IMR-90 (cell line): Measurements from ENCODE around the gene SLC6A11. TPM values are rescaled to one million over a fixed set of nuclear protein-coding genes. Genes with fewer than 3 reads are reported as not detected.

Source experiments
- ATAC-seq: fragments of 200-7000 bp; cut with Tn5 transposase; 2 replicates; pipeline ENCODE4 v1.9.1; 2020; ENCODE audit warnings: low read depth, mild to moderate bottlenecking, moderate library complexity
- BruUV-seq: library from RNA; stranded (reverse); fragments of 400-500 nt; replicated peaks from 2 replicates; lab custom pipeline; 2021; lab: Mats Ljungman, UMichigan
- CTCF ChIA-PET: fragments of 300-600 bp; formaldehyde crosslinking; extraction: SDS; loops from one replicate; lab custom pipeline; 2021; ENCODE audit warnings: antibody characterized with exemption; lab: Yijun Ruan, JAX
- POLR2A ChIA-PET: fragments of 300-600 bp; sonication (Branson Sonifier 250); formaldehyde crosslinking; loops from one replicate; lab custom pipeline; 2022; ENCODE audit warnings: antibody characterized with exemption; ENCODE audit not compliant: unreplicated experiment; lab: Charles Lee
- DNase-seq: peaks from one replicate; pipeline ENCODE4 v3.0.0; 2013
- H2AFZ ChIP-seq: replicated peaks from 2 replicates; pipeline ENCODE3; 2013; ENCODE audit warnings: low read length, mild to moderate bottlenecking; ENCODE audit not compliant: poor library complexity
- H2AK5ac ChIP-seq: 2 replicates; pipeline ENCODE4 v1.6.1; 2013; ENCODE audit warnings: low read depth, low read length, inconsistent platforms
- H2AK9ac ChIP-seq: replicated peaks from 2 replicates; pipeline ENCODE3; 2013; ENCODE audit warnings: mild to moderate bottlenecking, low read depth, low read length, moderate library complexity; ENCODE audit not compliant: poor library complexity
- H2BK120ac ChIP-seq: 2 replicates; pipeline ENCODE4 v1.6.1; 2013; ENCODE audit warnings: low read depth, low read length, inconsistent platforms
- H2BK15ac ChIP-seq: 3 replicates; pipeline ENCODE4 v1.6.1; 2013; ENCODE audit warnings: low read depth, low read length, inconsistent platforms
- H2BK20ac ChIP-seq: 2 replicates; pipeline ENCODE4 v1.6.1; 2013; ENCODE audit warnings: low read depth, mild to moderate bottlenecking, inconsistent platforms, low read length, moderate library complexity
- H2BK5ac ChIP-seq: 2 replicates; pipeline ENCODE4 v1.6.1; 2013; ENCODE audit warnings: mild to moderate bottlenecking, low read depth, low read length, inconsistent platforms; ENCODE audit not compliant: poor library complexity, severe bottlenecking
- H3K14ac ChIP-seq: replicated peaks from 2 replicates; pipeline ENCODE4 v1.6.1; 2013; ENCODE audit warnings: low read depth, low read length, inconsistent platforms
- H3K18ac ChIP-seq: 2 replicates; pipeline ENCODE4 v1.6.1; 2013; ENCODE audit warnings: low read depth, low read length, control low read depth
- H3K23ac ChIP-seq: 2 replicates; pipeline ENCODE4 v1.6.1; 2013; ENCODE audit warnings: low read depth, low read length, inconsistent platforms
- H3K27ac ChIP-seq: 2 replicates; pipeline ENCODE4 v1.5.1; 2013; ENCODE audit warnings: mild to moderate bottlenecking, control low read depth, low read length; ENCODE audit not compliant: insufficient read depth
- H3K27me3 ChIP-seq: 2 replicates; pipeline ENCODE4 v1.6.1; 2013; ENCODE audit warnings: low read length; ENCODE audit not compliant: control insufficient read depth, insufficient read depth
- H3K36me3 ChIP-seq: 2 replicates; pipeline ENCODE4 v1.6.1; 2013; ENCODE audit warnings: low read length, mixed read lengths; ENCODE audit not compliant: control insufficient read depth, insufficient read depth
- H3K4ac ChIP-seq: 2 replicates; pipeline ENCODE4 v1.6.1; 2013; ENCODE audit warnings: low read depth, low read length, inconsistent platforms
- H3K4me1 ChIP-seq: 2 replicates; pipeline ENCODE4 v1.6.1; 2013; ENCODE audit warnings: low read length, mixed read lengths; ENCODE audit not compliant: control insufficient read depth, insufficient read depth
- H3K4me2 ChIP-seq: 2 replicates; pipeline ENCODE4 v1.6.1; 2013; ENCODE audit warnings: low read depth, mild to moderate bottlenecking, control low read depth, low read length, moderate library complexity
- H3K4me3 ChIP-seq: 2 replicates; pipeline ENCODE4 v1.5.1; 2013; ENCODE audit warnings: low read depth, mild to moderate bottlenecking, control low read depth, low read length, moderate library complexity; ENCODE audit not compliant: insufficient read depth
- H3K56ac ChIP-seq: 2 replicates; pipeline ENCODE4 v1.6.1; 2013; ENCODE audit warnings: low read length, inconsistent platforms; ENCODE audit not compliant: insufficient read depth; ENCODE audit errors: extremely low read depth
- H3K79me1 ChIP-seq, 2 experiments: 2 replicates each; pipeline ENCODE4 v1.6.1; 2013; ENCODE audit warnings: low read length in 2 of 2, inconsistent platforms in 1 of 2, low read depth in 1 of 2
- H3K9ac ChIP-seq: 2 replicates; pipeline ENCODE4 v1.6.1; 2013; ENCODE audit warnings: low read depth, low read length, control low read depth
- H3K9me1 ChIP-seq: 2 replicates; pipeline ENCODE4 v1.6.1; 2013; ENCODE audit warnings: low read length, inconsistent platforms; ENCODE audit not compliant: insufficient read depth
- H3K9me3 ChIP-seq: 2 replicates; pipeline ENCODE4 v1.6.1; 2013; ENCODE audit warnings: low read length; ENCODE audit not compliant: control insufficient read depth, insufficient read depth
- H4K20me1 ChIP-seq: 2 replicates; pipeline ENCODE4 v1.6.1; 2013; ENCODE audit warnings: low read length, inconsistent platforms; ENCODE audit not compliant: insufficient read depth
- H4K5ac ChIP-seq: 2 replicates; pipeline ENCODE4 v1.6.1; 2013; ENCODE audit warnings: mild to moderate bottlenecking, low read depth, low read length, control low read depth
- H4K8ac ChIP-seq, 2 experiments: 2 replicates each; pipeline ENCODE4 v1.6.1; 2013; ENCODE audit warnings: low read depth in 2 of 2, low read length in 2 of 2, control low read depth in 1 of 2, inconsistent platforms in 1 of 2
- H4K91ac ChIP-seq: 2 replicates; pipeline ENCODE4 v1.6.1; 2013; ENCODE audit warnings: low read depth, low read length, inconsistent platforms; ENCODE audit not compliant: insufficient read depth
- BHLHE40 ChIP-seq: fragments of 150-350 bp; IDR thresholded peaks from 2 replicates; pipeline ENCODE4 v1.6.1; 2016; ENCODE audit warnings: mild to moderate bottlenecking, low read depth, low read length
- CEBPB ChIP-seq: IDR thresholded peaks from 2 replicates; pipeline ENCODE4 v1.6.1; 2012; ENCODE audit warnings: low read depth, low read length, improper control_type of control experiment
- CHD1 ChIP-seq: IDR thresholded peaks from 2 replicates; pipeline ENCODE4 v1.6.1; 2012; ENCODE audit warnings: low read depth, low read length, improper control_type of control experiment
- FOS ChIP-seq: fragments of 150-350 bp; IDR thresholded peaks from 2 replicates; pipeline ENCODE4 v1.6.1; 2016; ENCODE audit warnings: low read depth, low read length
- MAFK ChIP-seq: IDR thresholded peaks from 2 replicates; pipeline ENCODE4 v1.6.1; 2012; ENCODE audit warnings: low read depth, low read length, improper control_type of control experiment
- MAZ ChIP-seq: IDR thresholded peaks from 2 replicates; pipeline ENCODE4 v1.6.1; 2012; ENCODE audit warnings: low read depth, mild to moderate bottlenecking, low read length, improper control_type of control experiment, moderate library complexity, borderline replicate concordance
- MXI1 ChIP-seq: IDR thresholded peaks from 2 replicates; pipeline ENCODE4 v1.6.1; 2012; ENCODE audit warnings: low read depth, mild to moderate bottlenecking, low read length, moderate library complexity, borderline replicate concordance
- NFE2L2 ChIP-seq: fragments of 150-350 bp; IDR thresholded peaks from 2 replicates; pipeline ENCODE4 v1.6.1; 2016; ENCODE audit warnings: low read depth, mild to moderate bottlenecking, low read length
- POLR2A ChIP-seq: IDR thresholded peaks from 2 replicates; pipeline ENCODE4 v1.6.1; 2012; ENCODE audit warnings: mild to moderate bottlenecking, low read depth, low read length
- RAD21 ChIP-seq: IDR thresholded peaks from 2 replicates; pipeline ENCODE4 v1.6.1; 2012; ENCODE audit warnings: low read length, improper control_type of control experiment
- RCOR1 ChIP-seq: IDR thresholded peaks from 2 replicates; pipeline ENCODE4 v1.6.1; 2012; ENCODE audit warnings: mild to moderate bottlenecking, low read length, improper control_type of control experiment; ENCODE audit not compliant: insufficient replicate concordance
- RFX5 ChIP-seq: IDR thresholded peaks from 2 replicates; pipeline ENCODE4 v1.8.0; 2012; ENCODE audit warnings: low read depth, mild to moderate bottlenecking, low read length, moderate library complexity
- SMC3 ChIP-seq: fragments of 150-350 bp; IDR thresholded peaks from 2 replicates; pipeline ENCODE4 v1.6.1; 2016; ENCODE audit warnings: low read depth, mild to moderate bottlenecking, antibody characterized with exemption, low read length, moderate library complexity
- WGBS, 2 experiments: methylation state at CpG; one replicate each; pipeline versions ENCODE4 v1.1.5 to v1.1.7; 2013; ENCODE audit warnings: missing lambda C conversion rate in 2 of 2; ENCODE audit not compliant: insufficient read length in 1 of 2; ENCODE audit errors: extremely low coverage in 2 of 2; 5-methylcytosine and 5-hydroxymethylcytosine counted together
- dilution Hi-C: fragments of 300-500 bp; cut with HindIII; formaldehyde crosslinking; loops from one replicate; pipeline ENCODE4 v1.14.3; 2018; ENCODE audit warnings: low sequenced_read_pairs; ENCODE audit not compliant: unreplicated experiment
- in situ Hi-C: fragments of 300-500 bp; cut with MboI; formaldehyde crosslinking; loops from 3 replicates; pipeline ENCODE4 v1.14.3; 2019; ENCODE audit warnings: low sequenced_read_pairs, inconsistent platforms, mixed read lengths
- intact Hi-C: fragments of 100-400 bp; cut with micrococcal nuclease; formaldehyde crosslinking; loops from 2 replicates; pipeline ENCODE4 v1.10.0; 2022
- polyA plus RNA-seq, 3 experiments: library from polyadenylated mRNA; depleted of rRNA; stranded (reverse); fragments of >200 nt; gene quantifications; 2 replicates each; pipeline ENCODE4 v1.2.3, GENCODE V29; 2012; ENCODE audit warnings: low replicate concordance in 1 of 3
- total RNA-seq: library from RNA; depleted of rRNA; stranded (reverse); fragments of >200 nt; gene quantifications from 2 replicates; pipeline ENCODE4 v1.2.3, GENCODE V29; 2012
- TF ChIP-seq, protein P1 (sequence below): conservative IDR thresholded peaks from 2 replicates; pipeline ENCODE4 v1.5.1; 2012; ENCODE audit warnings: mild to moderate bottlenecking, low read depth, low read length, improper control_type of control experiment
- TF ChIP-seq, protein P2 (sequence below): fragments of 150-350 bp; IDR thresholded peaks from 2 replicates; pipeline ENCODE4 v1.6.1; 2016; ENCODE audit warnings: low read depth, mild to moderate bottlenecking, low read length, moderate library complexity, borderline replicate concordance
- TF ChIP-seq, protein P3 (sequence below): fragments of 150-350 bp; IDR thresholded peaks from 2 replicates; pipeline ENCODE4 v1.6.1; 2017; ENCODE audit warnings: mild to moderate bottlenecking, antibody characterized with exemption, low read length, low read depth

The SLC6A11 gene
- total and polyA plus RNA-seq, 2 of the 4 experiments (the other 2 are of a cell fraction) = not detected

DNA sequence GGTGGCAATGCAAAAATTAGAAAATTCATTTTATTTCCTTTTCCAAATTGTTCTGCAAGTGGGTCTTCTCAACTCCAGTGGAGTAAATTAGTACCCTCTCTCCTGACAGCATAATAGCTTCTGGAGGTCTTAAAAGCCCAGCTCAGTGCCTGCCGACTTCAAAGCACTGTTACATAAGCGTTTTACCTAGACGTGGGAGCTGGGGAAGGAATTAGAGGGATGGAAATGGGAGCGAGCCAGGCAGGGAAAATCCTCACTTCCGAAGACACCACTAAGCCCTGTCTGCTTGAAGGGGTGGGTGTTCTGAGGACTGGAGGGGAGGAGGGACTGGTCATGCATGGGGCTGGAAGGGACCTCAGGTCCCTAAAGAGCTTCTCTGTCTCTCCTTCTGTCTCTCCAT, 99.3 kb downstream of the SLC6A11 start:
- Histone ChIP-seq H3K56ac (no peak overlapping the region), H3K36me3 (no peaks in the 10 kb centered on the region), H3K9ac (no peak overlapping the region), H3K4me2 (no peak overlapping the region), H3K4me3 (no peak overlapping the region), H2AFZ (no peak overlapping the region), H4K8ac (no peak overlapping the region), H2BK120ac (no peak overlapping the region), H2AK5ac (no peak overlapping the region), H3K4ac (no peak overlapping the region), H3K4me1 (no peaks in the 10 kb centered on the region), H2BK5ac (no peak overlapping the region), H3K23ac (no peak overlapping the region), H3K9me1 (no peaks in the 10 kb centered on the region), H3K27me3 (peaks cover 3% of the 10 kb centered on the region; the same call in 1 of the 2 replicates), H2BK15ac (no peak overlapping the region), H4K5ac (no peak overlapping the region), H3K27ac (no peak overlapping the region), H4K20me1 (no peaks in the 10 kb centered on the region), H3K9me3 (no peaks in the 10 kb centered on the region), H3K18ac (no peak overlapping the region), H2BK20ac (no peak overlapping the region), H3K14ac (no peak overlapping the region), H3K79me1 (no peaks in the 10 kb centered on the region), H4K91ac (no peak overlapping the region), H2AK9ac (no peak overlapping the region)
- ChIA-PET CTCF (no interaction called here), POLR2A (no interaction called here)
- WGBS, 2 experiments = no CpG with 5 or more reads among the region's 5 CpGs
- dilution Hi-C loops = no loop called here
- no peak for DNase-seq
- intact Hi-C loops = no loop called here
- BruUV-seq = no TSS peak
- ATAC-seq = no peak
- TF ChIP-seq, protein P1, sequence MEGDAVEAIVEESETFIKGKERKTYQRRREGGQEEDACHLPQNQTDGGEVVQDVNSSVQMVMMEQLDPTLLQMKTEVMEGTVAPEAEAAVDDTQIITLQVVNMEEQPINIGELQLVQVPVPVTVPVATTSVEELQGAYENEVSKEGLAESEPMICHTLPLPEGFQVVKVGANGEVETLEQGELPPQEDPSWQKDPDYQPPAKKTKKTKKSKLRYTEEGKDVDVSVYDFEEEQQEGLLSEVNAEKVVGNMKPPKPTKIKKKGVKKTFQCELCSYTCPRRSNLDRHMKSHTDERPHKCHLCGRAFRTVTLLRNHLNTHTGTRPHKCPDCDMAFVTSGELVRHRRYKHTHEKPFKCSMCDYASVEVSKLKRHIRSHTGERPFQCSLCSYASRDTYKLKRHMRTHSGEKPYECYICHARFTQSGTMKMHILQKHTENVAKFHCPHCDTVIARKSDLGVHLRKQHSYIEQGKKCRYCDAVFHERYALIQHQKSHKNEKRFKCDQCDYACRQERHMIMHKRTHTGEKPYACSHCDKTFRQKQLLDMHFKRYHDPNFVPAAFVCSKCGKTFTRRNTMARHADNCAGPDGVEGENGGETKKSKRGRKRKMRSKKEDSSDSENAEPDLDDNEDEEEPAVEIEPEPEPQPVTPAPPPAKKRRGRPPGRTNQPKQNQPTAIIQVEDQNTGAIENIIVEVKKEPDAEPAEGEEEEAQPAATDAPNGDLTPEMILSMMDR = no peak
- no peak for TF ChIP-seq POLR2A
- no peak for TF ChIP-seq RCOR1
- no peak for TF ChIP-seq MAZ
- no peak for TF ChIP-seq BHLHE40
- TF ChIP-seq CEBPB = no peak
- TF ChIP-seq, protein P2, sequence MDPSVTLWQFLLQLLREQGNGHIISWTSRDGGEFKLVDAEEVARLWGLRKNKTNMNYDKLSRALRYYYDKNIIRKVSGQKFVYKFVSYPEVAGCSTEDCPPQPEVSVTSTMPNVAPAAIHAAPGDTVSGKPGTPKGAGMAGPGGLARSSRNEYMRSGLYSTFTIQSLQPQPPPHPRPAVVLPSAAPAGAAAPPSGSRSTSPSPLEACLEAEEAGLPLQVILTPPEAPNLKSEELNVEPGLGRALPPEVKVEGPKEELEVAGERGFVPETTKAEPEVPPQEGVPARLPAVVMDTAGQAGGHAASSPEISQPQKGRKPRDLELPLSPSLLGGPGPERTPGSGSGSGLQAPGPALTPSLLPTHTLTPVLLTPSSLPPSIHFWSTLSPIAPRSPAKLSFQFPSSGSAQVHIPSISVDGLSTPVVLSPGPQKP = no peak
- no peak for TF ChIP-seq MXI1
- no peak for TF ChIP-seq FOS
- no peak for TF ChIP-seq SMC3
- TF ChIP-seq, protein P3, sequence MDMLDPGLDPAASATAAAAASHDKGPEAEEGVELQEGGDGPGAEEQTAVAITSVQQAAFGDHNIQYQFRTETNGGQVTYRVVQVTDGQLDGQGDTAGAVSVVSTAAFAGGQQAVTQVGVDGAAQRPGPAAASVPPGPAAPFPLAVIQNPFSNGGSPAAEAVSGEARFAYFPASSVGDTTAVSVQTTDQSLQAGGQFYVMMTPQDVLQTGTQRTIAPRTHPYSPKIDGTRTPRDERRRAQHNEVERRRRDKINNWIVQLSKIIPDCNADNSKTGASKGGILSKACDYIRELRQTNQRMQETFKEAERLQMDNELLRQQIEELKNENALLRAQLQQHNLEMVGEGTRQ = no peak
- TF ChIP-seq RAD21 = no peak
- TF ChIP-seq CHD1 = no peak
- TF ChIP-seq RFX5 = no peak
- no peak for TF ChIP-seq NFE2L2
- TF ChIP-seq MAFK = no peak
- in situ Hi-C loops = no loop called here
